ENCODE results near the gene ALOX15B.
"Not testable (repeated sequence)": the region's sequence is repeated elsewhere in the genome, so short reads cannot be mapped to it uniquely, and the experiment has no call there.

ALOX15B gene

DNA sequence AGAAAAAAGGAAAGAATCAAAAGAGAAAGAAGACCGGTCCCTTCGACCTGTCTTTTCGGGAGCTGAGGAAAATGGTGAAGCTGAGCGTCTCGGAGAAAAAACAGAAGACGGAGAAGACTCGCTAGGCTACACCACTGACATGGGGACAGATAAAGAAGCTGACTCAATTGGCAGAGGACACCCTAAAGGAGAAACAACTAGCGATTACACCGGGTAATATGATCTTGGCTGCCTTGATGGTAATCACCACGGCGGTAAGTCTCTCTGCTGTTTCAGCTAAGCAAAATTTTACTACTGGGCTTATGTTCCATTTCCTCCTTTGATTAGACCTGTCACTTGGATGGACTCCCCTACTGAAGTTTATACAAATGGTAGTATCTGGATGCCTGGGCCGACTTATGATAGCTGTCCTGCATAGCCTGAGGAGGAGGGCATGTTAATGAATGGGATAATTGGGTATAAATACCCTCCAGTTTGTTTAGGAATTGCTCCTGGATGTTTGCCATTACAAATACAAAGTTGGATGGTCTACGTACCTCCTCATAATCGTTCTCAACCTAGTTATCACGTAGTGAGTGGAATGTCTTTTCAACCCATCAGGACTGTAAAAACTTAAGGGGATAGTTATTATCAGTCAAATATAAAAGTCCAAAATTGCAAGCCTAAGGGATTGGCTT, 24.1 kb downstream of the ALOX15B start:
- no peak for DNase-seq (ENCODE audit: low read depth)

DNA sequence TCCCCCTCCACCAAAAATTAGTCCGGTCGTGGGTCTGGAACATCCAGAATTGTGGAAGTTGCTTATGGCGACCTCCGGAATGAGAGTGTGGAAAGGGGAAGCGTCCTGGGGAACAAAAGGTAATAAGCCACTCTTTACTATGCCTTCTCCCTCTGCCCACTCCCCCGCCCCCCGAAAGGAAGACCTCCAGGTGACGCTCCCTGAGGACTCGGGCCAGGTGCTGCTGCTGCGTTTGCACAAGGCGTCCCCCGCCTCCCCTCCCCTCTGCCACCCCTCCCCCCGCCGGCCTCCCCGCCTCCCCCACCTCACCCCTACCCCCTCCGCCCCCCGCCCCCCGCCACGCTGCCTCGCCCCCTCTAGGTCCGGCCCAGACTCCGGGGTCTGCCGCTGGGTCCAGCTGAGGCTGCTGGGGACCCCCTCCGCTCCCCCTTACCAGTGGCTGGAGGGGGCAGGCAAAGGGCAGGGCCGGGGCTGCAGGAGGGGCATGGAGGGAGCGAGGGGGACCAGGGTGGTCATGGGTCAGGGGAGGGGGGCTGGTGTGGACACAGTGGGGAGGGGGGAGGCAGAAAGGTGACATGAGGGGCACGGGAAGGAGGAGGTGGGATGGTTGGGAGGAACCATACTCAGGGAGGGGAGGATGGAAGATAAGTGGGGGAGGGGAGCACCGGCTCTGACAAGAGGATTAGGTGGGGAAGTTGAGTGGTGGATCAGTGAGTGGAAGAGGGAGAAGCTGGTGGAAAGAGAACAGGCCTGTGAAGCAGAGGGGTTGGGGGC, 25.1 kb downstream of the ALOX15B start:
- DNase-seq (ENCODE audit: low read depth), result no peak

DNA sequence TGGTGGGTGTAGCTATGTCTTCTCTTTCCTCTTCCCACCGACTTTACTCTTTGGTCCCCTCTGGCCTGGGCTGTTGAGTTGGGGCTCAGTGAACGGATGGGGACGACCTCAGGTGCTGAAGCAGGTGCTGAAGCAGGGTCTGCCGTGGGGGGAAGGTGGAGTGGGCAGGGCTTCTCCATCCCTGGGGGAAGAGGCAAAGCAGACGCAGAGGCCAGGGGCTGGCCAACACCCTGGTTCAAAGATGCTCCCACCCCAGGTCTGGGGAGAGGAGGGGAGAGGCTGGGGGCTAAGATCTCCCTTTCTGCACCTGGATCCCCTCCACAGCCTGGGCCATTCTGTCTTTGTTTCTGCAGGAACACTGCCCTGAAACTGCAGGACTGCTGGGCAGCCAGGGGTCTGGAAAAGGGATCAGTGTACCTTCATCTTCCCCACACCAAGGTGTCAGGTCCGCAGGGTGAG, 25.7 kb downstream of the ALOX15B start:
- no peak for DNase-seq (ENCODE audit: low read depth)

DNA sequence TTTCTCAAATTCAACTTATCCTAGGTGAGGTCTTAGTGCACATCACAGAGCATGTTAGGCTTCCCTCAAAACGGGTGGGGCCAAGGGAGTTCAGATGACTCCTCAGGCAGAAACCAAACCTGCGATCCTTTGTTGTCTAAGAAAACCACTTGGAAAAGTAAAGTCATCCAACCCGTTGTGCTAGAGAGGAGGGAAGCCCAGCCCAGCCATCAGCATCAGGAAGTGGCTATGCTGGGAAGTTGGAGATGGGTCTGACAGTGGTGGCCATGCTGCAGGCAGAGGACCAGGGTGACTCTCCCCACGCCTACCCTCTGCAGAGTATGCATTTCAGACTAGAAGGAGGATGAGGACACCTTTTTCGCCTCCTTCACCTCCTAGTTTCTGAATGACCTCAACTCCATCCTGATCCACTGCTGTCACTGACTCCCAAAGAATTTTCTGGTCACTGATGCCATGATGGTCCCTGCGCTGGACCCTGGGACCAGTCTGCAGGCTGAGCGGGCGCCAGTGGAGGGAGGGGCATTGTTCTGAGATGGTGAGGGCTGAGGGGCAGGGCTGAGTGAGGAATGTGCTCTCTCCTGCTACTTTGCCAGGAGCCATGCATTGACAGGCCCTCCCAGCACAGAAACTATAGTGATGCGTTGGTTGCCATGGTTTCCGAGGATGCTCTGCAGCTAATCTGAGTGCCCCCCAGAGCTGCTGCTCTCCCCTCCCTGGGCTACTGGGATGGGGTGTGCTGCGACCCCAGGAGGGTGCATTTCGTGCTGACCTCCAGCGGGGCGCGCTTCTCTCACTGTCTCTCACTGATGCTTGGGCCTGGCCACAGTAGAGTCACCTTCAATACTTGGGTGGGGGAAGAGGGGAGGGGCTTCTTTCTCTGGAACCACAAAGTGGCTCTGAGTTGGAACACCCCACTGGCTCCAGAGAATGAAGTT, 28.2 kb downstream of the ALOX15B start:
- DNase-seq (ENCODE audit: low read depth), result no peak

DNA sequence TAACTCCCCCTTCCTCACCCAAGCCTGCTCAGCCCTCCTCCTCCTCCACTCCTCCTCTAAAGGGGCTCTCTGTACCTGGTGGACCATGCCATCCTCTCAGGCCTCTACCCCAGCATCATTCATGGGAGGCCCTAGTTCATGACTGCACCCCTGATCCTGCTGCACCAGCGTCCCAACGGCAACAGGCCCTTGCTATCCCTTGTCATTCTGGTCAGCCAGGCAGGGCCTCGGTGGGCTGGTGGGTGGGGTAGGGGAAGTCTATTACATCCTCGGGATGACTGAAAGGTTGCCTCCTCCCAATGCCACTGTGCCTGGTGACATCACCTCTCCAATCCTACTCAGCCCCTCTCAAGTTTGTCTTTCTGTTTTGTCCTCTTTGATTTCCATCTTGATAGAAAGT, 28.9 kb downstream of the ALOX15B start:
- DNase-seq (ENCODE audit: low read depth), result no peak

DNA sequence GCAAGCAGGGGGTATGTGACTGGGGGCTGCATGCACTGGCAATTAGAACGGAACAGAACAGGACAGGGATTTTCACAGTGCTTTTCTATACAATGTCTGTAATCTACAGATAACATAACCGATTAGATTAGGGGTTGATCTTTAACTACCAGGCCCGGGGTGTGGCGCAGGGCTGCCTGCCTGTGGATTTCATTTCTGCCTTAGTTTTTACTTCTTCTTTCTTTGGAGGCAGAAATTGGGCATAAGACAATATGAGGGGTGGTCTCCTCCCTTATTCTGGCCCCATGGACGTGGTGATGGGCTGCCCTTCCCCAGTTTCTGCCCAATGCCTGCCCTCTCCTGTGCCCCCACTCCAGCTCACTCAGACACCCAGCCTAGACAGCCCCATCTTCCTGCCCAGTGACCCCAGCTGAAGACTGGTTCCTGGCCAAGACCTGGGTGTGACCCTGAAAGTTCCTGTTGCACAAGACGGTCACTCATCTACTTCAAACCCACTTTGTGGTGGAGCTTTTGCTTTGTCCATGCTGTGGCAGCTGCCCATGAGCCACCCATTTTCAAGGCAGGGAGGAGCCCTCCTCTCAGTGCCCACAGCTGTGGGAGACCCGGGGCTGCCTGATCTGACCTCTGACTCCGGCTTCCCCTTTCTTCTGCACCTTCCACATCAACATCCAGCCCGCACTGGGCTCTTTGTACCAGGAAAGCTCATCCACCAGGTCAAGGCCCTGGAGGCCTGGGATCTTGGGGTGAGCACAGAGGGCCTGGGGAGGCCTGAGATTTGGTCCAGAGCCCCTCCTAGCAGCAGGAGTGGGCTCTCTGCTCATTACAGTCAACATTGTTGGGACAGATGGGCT, 30.1 kb downstream of the ALOX15B start:
- no peak for DNase-seq (ENCODE audit: low read depth)

DNA sequence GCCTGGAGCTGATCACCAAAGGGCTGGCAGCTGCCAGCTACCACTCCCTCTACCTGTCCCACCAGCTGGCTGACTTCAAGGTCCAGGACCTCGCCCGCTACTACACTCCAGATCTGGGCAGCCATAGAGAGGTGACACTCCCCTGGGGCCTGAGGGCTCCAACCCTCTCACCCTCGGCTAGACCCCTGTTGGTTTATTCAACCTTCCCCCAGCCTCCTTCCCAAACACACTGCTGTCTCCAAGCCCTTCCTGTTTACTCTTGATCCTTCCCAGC, 30.7 kb downstream of the ALOX15B start:
- DNase-seq (ENCODE audit: low read depth), result no peak

DNA sequence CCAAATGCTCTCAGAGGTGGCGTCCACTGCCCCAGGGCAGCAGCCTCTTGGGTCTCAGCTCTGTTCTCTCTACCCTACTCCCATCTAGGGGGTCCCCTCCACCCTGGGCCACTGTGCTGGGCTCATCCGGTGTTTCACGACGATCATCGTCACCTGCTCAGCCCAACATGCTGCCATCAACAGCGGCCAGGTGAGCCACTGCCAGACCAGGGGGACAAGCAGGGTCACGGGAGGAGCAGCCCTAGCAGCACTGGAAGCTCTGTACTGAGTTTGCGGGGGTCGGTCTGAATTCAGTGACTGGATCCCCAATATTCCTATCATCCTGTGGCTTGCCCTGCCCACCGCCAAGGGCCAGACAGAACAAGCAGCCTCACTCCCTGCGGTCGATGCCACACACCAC, 32.6 kb downstream of the ALOX15B start:
- no peak for DNase-seq (ENCODE audit: low read depth)

DNA sequence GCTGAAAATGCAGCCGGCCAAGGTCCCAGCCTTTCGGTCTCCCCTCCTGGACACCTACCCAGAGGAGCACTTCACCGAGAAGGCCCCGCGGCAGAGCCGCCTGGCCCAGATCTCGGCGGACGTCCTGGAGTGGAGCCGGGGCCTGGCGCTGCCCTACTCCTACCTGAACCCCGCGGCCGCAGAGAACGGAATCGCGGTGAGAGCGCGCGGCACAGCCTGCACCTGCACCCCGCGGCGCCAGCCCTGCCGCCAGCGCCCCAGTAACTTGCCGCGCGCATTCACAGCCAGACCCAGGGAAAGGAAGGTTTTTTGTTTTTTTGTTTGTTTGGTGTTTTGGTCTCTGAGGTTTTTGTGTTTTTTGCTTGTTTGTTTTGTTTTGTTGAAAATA, 33.5 kb downstream of the ALOX15B start:
- no peak for DNase-seq (ENCODE audit: low read depth)

DNA sequence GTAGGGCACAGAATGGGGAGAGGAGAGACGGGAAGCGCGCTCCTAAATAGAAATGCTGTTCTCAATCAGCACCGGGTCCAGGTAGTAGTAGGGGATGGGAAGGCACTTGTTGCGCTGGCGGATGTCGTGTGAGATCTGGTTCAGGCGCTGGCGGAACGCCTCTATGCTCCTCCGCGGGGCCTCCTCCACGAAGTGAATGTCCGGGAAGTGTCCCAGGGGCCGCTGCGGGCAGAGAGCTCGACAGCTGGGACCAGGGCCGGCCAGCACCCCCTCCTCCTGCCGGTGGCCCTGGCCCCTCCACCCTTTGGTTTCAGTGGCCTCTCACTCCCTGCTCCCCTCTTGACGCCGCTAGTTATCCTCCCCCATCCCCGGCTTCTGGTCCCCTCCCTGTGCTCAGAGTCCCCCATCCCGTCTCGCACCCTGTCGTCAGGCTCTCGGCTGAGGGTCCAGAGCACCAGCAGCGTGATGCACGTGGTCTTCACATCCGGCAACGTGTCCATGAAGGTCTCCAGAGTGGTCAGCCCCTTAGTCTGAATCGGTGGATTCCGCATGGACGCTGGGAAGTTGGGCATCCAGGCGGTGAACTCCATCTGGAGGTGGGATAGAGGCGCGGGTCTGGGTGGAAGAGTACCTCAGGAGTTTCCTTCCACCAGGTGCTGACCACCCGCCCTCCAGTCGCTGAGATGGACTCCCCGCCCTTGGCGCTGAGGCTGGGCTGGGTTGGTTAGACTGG, 34.0 kb downstream of the ALOX15B start:
- no peak for DNase-seq (ENCODE audit: low read depth)

DNA sequence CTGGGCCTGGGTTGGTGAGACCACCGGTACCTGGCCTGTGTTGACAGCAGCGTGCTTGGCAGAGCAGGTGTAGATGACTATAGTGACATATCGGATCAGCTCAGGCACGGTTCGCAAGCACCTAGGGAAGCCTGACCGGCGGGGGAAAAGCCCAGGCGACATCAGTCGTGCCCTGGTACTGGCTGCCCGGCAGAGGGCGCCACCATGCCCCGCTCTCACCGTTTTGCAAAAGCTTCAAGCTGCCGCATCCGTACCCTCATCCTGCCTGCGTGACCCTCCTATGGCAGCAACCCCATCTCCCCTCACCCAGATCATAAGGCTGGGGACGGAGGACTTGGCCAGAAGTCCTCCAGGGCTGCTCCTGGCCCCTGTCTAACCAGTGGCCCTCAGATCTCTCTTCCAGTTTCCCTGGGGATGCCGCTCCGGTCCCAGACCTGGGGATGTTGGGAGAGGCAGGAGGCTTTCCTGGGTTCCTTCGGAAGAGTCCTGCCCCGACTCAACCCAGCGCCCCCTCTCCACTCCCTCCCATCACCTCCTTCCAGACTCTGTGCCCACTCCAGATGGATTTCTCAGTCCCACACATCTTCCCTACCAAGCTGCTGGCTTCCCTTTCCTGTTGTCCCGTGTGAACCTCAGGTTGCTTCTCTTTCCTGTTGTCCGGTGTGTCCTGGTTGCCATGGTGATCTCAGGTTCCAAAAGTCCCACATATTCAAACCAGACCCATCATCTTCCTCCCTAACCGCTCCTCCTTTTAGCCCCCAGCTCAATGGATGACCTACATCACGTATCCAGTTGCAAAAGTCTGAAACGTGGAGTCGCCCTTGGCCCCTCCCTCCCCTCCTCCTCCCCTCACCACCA, 35.0 kb downstream of the ALOX15B start:
- DNase-seq (ENCODE audit: low read depth), result no peak

DNA sequence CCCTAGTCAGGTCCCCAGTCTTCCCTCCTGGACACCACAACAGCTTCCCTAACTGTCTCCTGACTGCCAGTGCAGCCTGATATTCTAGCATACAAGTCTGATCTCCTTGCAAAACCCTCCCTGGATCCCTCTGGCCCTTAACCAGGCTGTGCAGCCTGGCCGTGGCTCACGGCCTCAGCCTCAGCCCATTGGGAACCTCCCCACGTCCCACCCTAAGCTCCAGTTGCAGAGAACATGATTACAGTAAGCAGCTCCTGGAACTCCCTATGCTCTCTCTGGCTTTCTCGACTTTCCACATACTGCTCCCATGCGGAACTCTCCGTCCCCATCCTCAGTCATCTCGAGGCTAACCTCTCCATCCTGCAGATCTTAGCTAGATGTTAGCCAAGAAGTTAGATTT, 35.7 kb downstream of the ALOX15B start:
- no peak for DNase-seq (ENCODE audit: low read depth)

DNA sequence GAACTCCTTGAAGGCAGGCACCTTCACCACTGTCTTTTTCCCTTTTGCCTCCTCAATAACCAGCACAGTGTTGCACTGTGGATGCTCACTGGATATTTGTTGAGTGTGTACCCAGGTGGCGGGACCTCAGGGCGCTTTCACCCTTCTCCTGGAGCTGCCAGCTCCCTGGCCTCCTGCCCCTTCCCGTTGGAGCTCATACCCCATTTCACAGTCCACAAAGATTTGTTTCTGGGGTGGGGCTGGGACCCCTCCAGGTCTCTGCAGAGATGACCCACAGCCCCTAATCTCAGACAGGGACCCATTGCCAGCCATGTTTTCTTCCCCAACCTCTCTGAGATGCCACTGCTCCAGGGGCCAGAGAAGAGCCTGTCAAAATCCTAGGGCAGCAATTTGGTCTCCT, 36.2 kb downstream of the ALOX15B start:
- no peak for DNase-seq (ENCODE audit: low read depth)

DNA sequence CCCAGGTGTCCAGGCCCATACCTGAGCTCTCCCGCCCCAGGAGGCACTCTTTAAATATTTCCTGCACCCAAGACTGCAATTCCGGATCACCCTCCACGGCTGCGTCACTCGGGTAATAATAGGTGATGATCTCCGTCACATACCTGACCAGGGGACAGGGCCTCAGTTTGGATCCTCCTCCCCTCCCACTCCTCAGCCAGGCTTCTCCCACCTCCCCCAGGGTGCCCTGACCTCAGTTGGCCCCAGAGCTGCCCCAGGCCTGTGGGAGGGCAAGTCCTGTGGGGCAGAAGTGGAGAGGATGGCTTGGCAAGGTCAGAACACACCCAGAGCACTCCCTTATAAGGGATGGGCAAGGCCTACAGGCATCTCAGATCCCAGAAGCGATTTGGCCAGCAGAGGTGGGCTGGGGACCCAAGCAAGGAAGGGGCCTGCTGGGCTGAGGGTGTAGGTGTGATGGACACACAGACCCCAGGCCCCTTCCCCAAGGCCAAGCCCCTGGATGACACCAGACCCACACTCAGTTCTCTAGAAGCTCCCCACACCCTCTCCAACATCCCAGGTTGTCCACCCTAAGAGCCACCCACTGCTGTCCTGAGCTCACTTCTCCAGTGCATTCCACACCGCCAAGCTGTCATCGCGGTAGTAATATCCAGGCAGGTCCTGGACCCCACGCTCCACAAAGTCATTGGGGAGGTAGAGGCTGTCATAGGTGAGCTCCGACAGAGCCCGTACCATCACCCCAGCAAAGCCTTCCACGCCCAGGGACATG, 36.9 kb downstream of the ALOX15B start:
- no peak for DNase-seq (ENCODE audit: low read depth)

DNA sequence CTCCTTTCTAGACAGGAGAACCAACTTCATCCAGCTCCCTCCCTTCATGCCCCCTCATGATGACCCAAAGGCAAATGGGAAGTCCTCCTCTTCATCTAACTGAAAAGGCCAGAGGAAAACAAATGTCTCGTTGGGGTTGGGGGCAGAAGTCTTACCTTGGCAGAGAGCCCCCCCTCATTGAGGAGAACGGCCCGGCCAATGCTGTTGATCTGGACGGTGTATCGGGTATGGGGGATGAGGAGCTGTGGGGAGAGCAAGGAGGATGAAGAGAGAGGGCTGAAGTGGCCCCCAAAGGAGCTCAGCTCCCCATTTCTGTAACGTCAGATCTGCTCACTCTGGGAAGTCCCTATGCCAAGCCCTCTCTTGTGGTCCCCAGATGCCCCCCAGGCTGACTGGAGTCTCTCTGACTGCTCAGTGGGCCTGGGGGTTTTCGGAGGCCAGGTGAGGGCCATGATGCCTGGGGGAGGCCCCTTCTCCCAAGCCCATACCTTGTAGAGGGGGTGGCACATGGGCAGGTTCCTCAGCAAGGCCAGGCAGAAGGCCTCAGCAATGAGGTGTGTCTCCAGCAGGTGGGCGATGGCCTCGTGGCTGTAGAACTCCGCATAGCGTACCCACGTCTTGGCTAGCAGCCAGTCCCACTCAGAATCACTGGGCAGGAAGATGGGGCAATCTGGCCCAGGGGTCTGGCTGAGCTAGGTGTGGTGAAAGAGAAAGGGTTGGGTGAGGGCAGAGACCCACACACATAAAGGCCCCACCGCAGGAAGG, 37.8 kb downstream of the ALOX15B start:
- DNase-seq (ENCODE audit: low read depth), result no peak

DNA sequence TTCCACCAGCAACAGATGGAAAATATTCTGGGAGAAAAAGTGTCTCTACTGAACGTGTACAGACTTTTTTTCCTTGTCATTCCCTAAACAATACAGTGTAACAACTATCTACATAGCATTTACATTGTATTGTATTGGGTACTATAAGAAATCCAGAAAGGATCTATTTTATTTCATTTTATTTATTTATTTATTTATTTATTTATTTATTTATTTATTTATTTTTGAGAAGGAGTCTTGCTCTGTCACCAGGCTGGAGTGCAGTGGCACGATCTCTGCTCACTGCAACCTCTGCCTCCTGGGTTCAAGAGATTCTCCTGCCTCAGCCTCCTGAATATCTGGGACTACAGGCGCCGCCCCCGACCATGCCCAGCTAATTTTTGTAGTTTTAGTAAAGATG, 39.1 kb downstream of the ALOX15B start:
- not testable (repeated sequence) for DNase-seq (ENCODE audit: low read depth)

DNA sequence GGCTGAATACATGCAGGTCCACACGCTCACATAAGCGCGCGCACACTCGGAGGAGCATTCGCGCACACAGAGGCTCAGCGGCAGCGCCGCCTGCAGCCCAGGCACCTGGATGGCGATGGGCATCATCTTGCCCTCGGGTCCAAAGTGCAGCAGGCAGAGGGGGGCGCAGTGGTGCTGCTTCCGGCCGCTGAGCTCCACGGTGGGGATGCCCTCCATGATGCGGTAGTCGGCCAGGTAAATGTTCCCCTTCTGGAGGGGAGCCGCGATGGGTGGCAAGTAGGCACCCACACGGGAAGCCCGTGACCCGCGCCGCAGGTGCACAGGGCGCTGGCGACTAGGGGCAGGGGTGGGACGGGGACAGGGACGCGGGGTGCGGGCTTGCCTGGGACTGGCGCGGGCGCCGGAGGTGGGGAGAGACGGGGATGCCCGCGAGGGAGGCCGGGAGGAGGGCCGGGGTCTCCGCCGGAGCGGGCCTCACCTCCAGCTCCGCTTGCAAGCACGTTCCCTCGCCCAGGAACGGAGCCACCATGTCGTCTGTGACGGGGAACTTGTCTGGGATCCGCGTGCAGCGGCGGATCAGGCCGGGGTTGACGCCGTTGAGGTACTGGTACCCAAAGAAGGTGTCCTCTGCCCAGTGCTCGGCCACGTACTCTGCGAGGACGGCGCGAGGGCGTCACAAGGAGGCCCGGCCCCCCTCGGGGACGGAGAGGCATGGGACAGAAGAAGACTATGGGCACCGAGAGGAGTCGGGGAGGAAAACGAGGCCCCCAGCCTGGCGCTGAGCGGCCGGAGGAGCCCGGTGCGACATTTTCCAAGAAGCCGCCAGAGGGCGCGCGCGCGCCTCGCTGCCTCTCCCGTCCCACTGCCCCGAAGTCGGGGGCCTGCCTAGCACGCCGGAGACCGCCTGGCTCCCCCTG, 40.7 kb downstream of the ALOX15B start:
- no peak for DNase-seq (ENCODE audit: low read depth)
